ENCODE measurements around the gene ABITRAM. TPM values are rescaled to one million over a fixed set of nuclear protein-coding genes. Genes with fewer than 3 reads are reported as not detected.
"Not testable (repeated sequence)": the region's sequence is repeated elsewhere in the genome, so short reads cannot be mapped to it uniquely, and the experiment has no call there.

Gene ABITRAM
- total RNA-seq, 4 donors from 2014 or later, result 7.1 to 28.1 (median 9.5) TPM

GRCh38 chr9:108894225-108894997 lies 39.8 kb upstream of the ABITRAM start:
- Histone ChIP-seq H3K27me3 (no peaks in the 10 kb centered on the region), H3K9me3 (no peaks in the 10 kb centered on the region), H3K4me3 (no peak overlapping the region), H3K4me1 (no peaks in the 10 kb centered on the region), H3K36me3 (peaks cover 5 to 100% of the 10 kb centered on the region in 2 donors), H3K27ac (no peak overlapping the region)
- ATAC-seq, result no peak
- 83 to 100% methylated on average over 2 to 4 of the region's 4 CpGs for WGBS, 2 donors (ENCODE audit: low coverage in 1 of 2)
- TF ChIP-seq POLR2AphosphoS5 (IDR thresholded peaks at IDR 0.05), result no peak
- no peak for TF ChIP-seq EP300 (IDR thresholded peaks at IDR 0.05)
- no peak for TF ChIP-seq POLR2A (IDR thresholded peaks at IDR 0.05)
- no peak for TF ChIP-seq CTCF (IDR thresholded peaks at IDR 0.05)

GRCh38 chr9:108897324-108898096 lies 36.7 kb upstream of the ABITRAM start:
- ATAC-seq, result no peak
- no peaks in the 10 kb centered on the region for H3K27me3 ChIP-seq
- WGBS, 2 donors (ENCODE audit: low coverage in 1 of 2), result 83 to 100% methylated on average over 2 of the region's 2 CpGs

GRCh38 chr9:108899023-108899695 lies 35.0 kb upstream of the ABITRAM start:
- WGBS, 2 donors (ENCODE audit: low coverage in 1 of 2), result 83 to 88% methylated on average over 5 to 7 of the region's 8 CpGs
- H3K4me3 ChIP-seq, result not testable (repeated sequence)

More at GRCh38 chr9:108897324-108898096, 36.7 kb upstream of the ABITRAM start:
- H3K4me1 ChIP-seq, result no peaks in the 10 kb centered on the region
- no peak for TF ChIP-seq POLR2A (IDR thresholded peaks at IDR 0.05)
- no peak for TF ChIP-seq EP300 (IDR thresholded peaks at IDR 0.05)
- TF ChIP-seq POLR2AphosphoS5 (IDR thresholded peaks at IDR 0.05), result no peak
- TF ChIP-seq CTCF (IDR thresholded peaks at IDR 0.05), result no peak
- H3K9me3 ChIP-seq, result no peaks in the 10 kb centered on the region
- H3K36me3 ChIP-seq, result peaks cover 5 to 100% of the 10 kb centered on the region in 2 donors
- no peak overlapping the region for H3K27ac ChIP-seq
- no peak overlapping the region for H3K4me3 ChIP-seq

GRCh38 chr9:108900176-108900575 lies 34.0 kb upstream of the ABITRAM start:
- no peaks in the 10 kb centered on the region for H3K9me3 ChIP-seq
- no peaks in the 10 kb centered on the region for H3K27me3 ChIP-seq
- WGBS, 2 donors (ENCODE audit: low coverage in 1 of 2), result 92 to 93% methylated on average over 4 to 5 of the region's 5 CpGs
- H3K4me3 ChIP-seq, result no peak overlapping the region
- TF ChIP-seq CTCF (IDR thresholded peaks at IDR 0.05) (no peak), POLR2A (IDR thresholded peaks at IDR 0.05) (no peak), POLR2AphosphoS5 (IDR thresholded peaks at IDR 0.05) (no peak), EP300 (IDR thresholded peaks at IDR 0.05) (no peak)
- H3K36me3 ChIP-seq, result peaks cover 11 to 100% of the 10 kb centered on the region in 2 donors
- H3K4me1 ChIP-seq, result no peaks in the 10 kb centered on the region
- no peak overlapping the region for H3K27ac ChIP-seq
- no peak for ATAC-seq

More at GRCh38 chr9:108899023-108899695, 35.0 kb upstream of the ABITRAM start:
- ATAC-seq, H3K9me3 ChIP-seq, H3K27me3 ChIP-seq, H3K27ac ChIP-seq, H3K4me1 ChIP-seq: not testable (repeated sequence)
- H3K36me3 ChIP-seq, result peaks cover 11 to 100% of the 10 kb centered on the region in 2 donors

- Histone ChIP-seq H3K4me3 (no peak overlapping the region), H3K36me3 (peaks cover 6 to 100% of the 10 kb centered on the region in 2 donors), H3K27ac (no peak overlapping the region), H3K9me3 (no peaks in the 10 kb centered on the region), H3K27me3 (no peaks in the 10 kb centered on the region), H3K4me1 (no peaks in the 10 kb centered on the region)
- no peak for TF ChIP-seq POLR2A (IDR thresholded peaks at IDR 0.05)
- no peak for TF ChIP-seq POLR2AphosphoS5 (IDR thresholded peaks at IDR 0.05)
- TF ChIP-seq CTCF (IDR thresholded peaks at IDR 0.05), result no peak
- no peak for TF ChIP-seq EP300 (IDR thresholded peaks at IDR 0.05)
- no peak for ATAC-seq
- 66 to 88% methylated on average over 2 of the region's 2 CpGs for WGBS, 2 donors (ENCODE audit: low coverage in 1 of 2)
These were observed 30.6 kb upstream of the ABITRAM start for GRCh38 chr9:108903420-108904103.
